ENCODE results near the gene IRGQ. TPM values are rescaled to one million over a fixed set of nuclear protein-coding genes. Genes with fewer than 3 reads are reported as not detected.

The IRGQ gene
- total RNA-seq, 1 experiment from 2014 or later: 24.1 TPM

DNA sequence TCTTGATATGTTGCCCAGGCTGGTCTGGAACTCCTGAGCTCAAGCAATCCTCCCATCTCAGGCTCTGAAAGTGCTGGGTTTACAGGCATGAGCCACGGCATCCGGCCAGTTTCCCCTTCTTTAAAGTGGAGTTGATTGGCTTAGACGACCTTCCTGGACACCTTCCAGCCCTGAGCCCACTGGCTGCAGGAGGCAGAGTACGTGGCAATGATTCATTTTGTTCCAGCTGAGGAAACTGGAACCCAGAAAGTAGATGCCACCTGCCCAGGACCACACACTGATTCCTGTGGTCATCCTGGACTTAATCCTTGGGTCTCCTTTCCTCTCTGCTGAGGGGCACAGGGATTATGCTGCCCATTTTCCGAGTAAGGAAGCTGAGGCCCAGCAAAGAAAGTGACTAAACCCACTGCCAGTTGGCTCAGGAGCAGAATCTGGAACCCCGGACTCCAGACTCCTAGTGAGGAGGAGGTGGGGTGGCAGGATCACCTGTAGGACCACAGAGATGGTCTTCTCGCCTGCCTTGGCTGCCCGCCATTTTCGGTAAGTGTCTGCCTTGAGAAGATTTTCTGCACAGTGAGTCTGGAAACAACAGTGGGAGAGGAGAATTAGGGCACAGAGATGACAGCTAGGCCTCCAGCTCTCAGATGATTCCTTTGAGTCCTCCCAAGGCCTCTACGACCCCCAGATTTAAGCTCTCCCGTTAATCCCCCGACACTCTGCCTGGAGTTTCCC is 21.3 kb downstream of the IRGQ start:
- H3K27ac Mint-ChIP-seq: peak overlapping the region; percentile 96 to 97 (median 97); a peak in 5 of 7 replicates
- H4K5ac ChIP-seq (ENCODE audit: insufficient read length, low read depth, low read length): no peak overlapping the region
- peak overlapping the region; percentile 94 for H3K4me2 ChIP-seq (ENCODE audit: insufficient read depth, insufficient read length, low read length)
- no peaks in the 10 kb centered on the region for H3K9me3 Mint-ChIP-seq
- TF ChIP-seq, protein P1, sequence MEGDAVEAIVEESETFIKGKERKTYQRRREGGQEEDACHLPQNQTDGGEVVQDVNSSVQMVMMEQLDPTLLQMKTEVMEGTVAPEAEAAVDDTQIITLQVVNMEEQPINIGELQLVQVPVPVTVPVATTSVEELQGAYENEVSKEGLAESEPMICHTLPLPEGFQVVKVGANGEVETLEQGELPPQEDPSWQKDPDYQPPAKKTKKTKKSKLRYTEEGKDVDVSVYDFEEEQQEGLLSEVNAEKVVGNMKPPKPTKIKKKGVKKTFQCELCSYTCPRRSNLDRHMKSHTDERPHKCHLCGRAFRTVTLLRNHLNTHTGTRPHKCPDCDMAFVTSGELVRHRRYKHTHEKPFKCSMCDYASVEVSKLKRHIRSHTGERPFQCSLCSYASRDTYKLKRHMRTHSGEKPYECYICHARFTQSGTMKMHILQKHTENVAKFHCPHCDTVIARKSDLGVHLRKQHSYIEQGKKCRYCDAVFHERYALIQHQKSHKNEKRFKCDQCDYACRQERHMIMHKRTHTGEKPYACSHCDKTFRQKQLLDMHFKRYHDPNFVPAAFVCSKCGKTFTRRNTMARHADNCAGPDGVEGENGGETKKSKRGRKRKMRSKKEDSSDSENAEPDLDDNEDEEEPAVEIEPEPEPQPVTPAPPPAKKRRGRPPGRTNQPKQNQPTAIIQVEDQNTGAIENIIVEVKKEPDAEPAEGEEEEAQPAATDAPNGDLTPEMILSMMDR (conservative IDR thresholded peaks at IDR 0.05): no peak
- no peaks in the 10 kb centered on the region; the same call in 1 of the 2 replicates for H3K79me2 ChIP-seq (ENCODE audit: insufficient read depth, low read length)
- H3K27me3 ChIP-seq (ENCODE audit: insufficient read depth, low read length): no peaks in the 10 kb centered on the region
- H3K27ac ChIP-seq (ENCODE audit: insufficient read length, low read depth, low read length): no peak overlapping the region
- H3K4ac ChIP-seq (ENCODE audit: low read depth, low read length): no peak overlapping the region
- H3K18ac ChIP-seq (ENCODE audit: insufficient read length, low read depth, low read length): peak overlapping the region; percentile 40
- peak overlapping the region; percentile 37 for H3K14ac ChIP-seq (ENCODE audit: insufficient read depth, low read length)
- peak overlapping the region; percentile 95 to 98 for H3K4me3 Mint-ChIP-seq
- WGBS (ENCODE audit: extremely low coverage, insufficient read length, low lambda C conversion rate): no CpG with 5 or more reads among the region's 12 CpGs
- H3K23ac ChIP-seq (ENCODE audit: insufficient read length, low read depth, low read length): no peak overlapping the region
- H3T11ph ChIP-seq (ENCODE audit: low read length): no peak overlapping the region
- no peak overlapping the region for H2BK5ac ChIP-seq (ENCODE audit: insufficient read length, low read length)
- no peak overlapping the region for H2BK12ac ChIP-seq (ENCODE audit: insufficient read length, low read depth, low read length)
- no peaks in the 10 kb centered on the region for H3K9me3 ChIP-seq (ENCODE audit: control insufficient read depth, low read depth, low read length)
- no peak overlapping the region for H3K56ac ChIP-seq (ENCODE audit: insufficient read length, low read depth, low read length)
- no peak overlapping the region for H4K8ac ChIP-seq (replicated peaks; ENCODE audit: insufficient read length, low read depth, low read length)
- H3K4me1 Mint-ChIP-seq: peaks cover 28 to 49% of the 10 kb centered on the region in 2 experiments
- no peak overlapping the region for H2BK15ac ChIP-seq (ENCODE audit: low read depth, low read length)
- no peak overlapping the region for H2BK20ac ChIP-seq (ENCODE audit: low read depth, low read length, poor library complexity, severe bottlenecking)
- peak overlapping the region; percentile 61 for H4K91ac ChIP-seq (ENCODE audit: insufficient read length, low read depth, low read length)
- peaks cover 4% of the 10 kb centered on the region; the same call in 1 of the 2 replicates for H3K4me1 ChIP-seq (ENCODE audit: insufficient read depth, low read length)
- no peak overlapping the region for H2AFZ ChIP-seq (ENCODE audit: low read length)
- H3K27me3 Mint-ChIP-seq (ENCODE audit: low read depth): no peaks in the 10 kb centered on the region
- H3K79me1 ChIP-seq (ENCODE audit: insufficient read depth, low read depth, low read length, poor library complexity, severe bottlenecking): no peaks in the 10 kb centered on the region
- H3K9ac ChIP-seq (ENCODE audit: extremely low read depth, insufficient read length, low read length): peak overlapping the region; percentile 79
- DNase-seq: no peak
- peaks cover 7% of the 10 kb centered on the region for H3K23me2 ChIP-seq (ENCODE audit: insufficient read length, low read depth, low read length, poor library complexity, severe bottlenecking)
- H2BK120ac ChIP-seq (ENCODE audit: low read depth, low read length, poor library complexity, severe bottlenecking): no peak overlapping the region
- peaks cover 2 to 27% (median 26%) of the 10 kb centered on the region in 3 experiments; a peak in 6 of 7 replicates for H3K36me3 Mint-ChIP-seq (ENCODE audit: insufficient read depth in 1 of 3, low read depth in 3 of 3)
- H4K20me1 ChIP-seq (ENCODE audit: control insufficient read depth, insufficient read depth, insufficient read length): no peaks in the 10 kb centered on the region
- H2AK5ac ChIP-seq (ENCODE audit: insufficient read length, low read length): no peak overlapping the region
